ENCODE results near the gene RPL10A. TPM values are rescaled to one million over a fixed set of nuclear protein-coding genes. Genes with fewer than 3 reads are reported as not detected.
A peak's percentile ranks its signal among the peaks of the same experiment; 100 is the strongest.

Gene RPL10A
- total and polyA plus RNA-seq, 2 of the 13 experiments (the other 11 are each of a cell fraction or from before 2014, with no cell fraction given): 1,854 to 2,726 TPM

- TF ChIP-seq ZNF281 (CRISPR knock-in tag; IDR thresholded peaks at IDR 0.05; ENCODE audit: borderline replicate concordance) (no peak), NR0B2 (CRISPR knock-in tag; IDR thresholded peaks at IDR 0.05) (no peak), IKZF1 (IDR thresholded peaks at IDR 0.05) (no peak), TEF (CRISPR knock-in tag; IDR thresholded peaks at IDR 0.05) (no peak), GABPB1 (CRISPR knock-in tag; IDR thresholded peaks at IDR 0.05) (peak; percentile 42; the same call in 1 of the 2 replicates), ZFX (CRISPR knock-in tag; IDR thresholded peaks at IDR 0.05; ENCODE audit: low read depth) (peak; percentile 31; the same call in 1 of the 2 replicates), ZNF75D (CRISPR knock-in tag; IDR thresholded peaks at IDR 0.05; ENCODE audit: borderline replicate concordance) (no peak), MIER3 (CRISPR knock-in tag; IDR thresholded peaks at IDR 0.05; ENCODE audit: borderline replicate concordance) (no peak), SAP130 (CRISPR knock-in tag; IDR thresholded peaks at IDR 0.05; ENCODE audit: low read depth) (no peak), CSRNP2 (CRISPR knock-in tag; conservative IDR thresholded peaks at IDR 0.05; ENCODE audit: low read depth) (no peak), NRL (CRISPR knock-in tag; IDR thresholded peaks at IDR 0.05; ENCODE audit: borderline replicate concordance) (0 out of 2 replicates have a peak, but pooled peaks have one; percentile 27), ZNF367 (CRISPR knock-in tag; IDR thresholded peaks at IDR 0.05; ENCODE audit: borderline replicate concordance) (no peak), JDP2 (CRISPR knock-in tag; IDR thresholded peaks at IDR 0.05; ENCODE audit: borderline replicate concordance) (no peak), ZNF224 (CRISPR knock-in tag; IDR thresholded peaks at IDR 0.05) (no peak), RFX3 (CRISPR knock-in tag; IDR thresholded peaks at IDR 0.05) (no peak), ZNF235 (CRISPR knock-in tag; IDR thresholded peaks at IDR 0.05; ENCODE audit: borderline replicate concordance) (no peak), AGO1 (IDR thresholded peaks at IDR 0.05; ENCODE audit: low read depth, low read length, poor library complexity, severe bottlenecking) (peak; percentile 60), IKZF4 (CRISPR knock-in tag; IDR thresholded peaks at IDR 0.05; ENCODE audit: borderline replicate concordance, low read depth, not compliant biosample characterization) (peak; percentile 39), ZSCAN29 (CRISPR knock-in tag; conservative IDR thresholded peaks at IDR 0.05) (no peak), RAD51 (IDR thresholded peaks at IDR 0.05; ENCODE audit: borderline replicate concordance) (no peak), ZFP36L2 (CRISPR knock-in tag; IDR thresholded peaks at IDR 0.05) (no peak), ZNF441 (CRISPR knock-in tag; IDR thresholded peaks at IDR 0.05; ENCODE audit: borderline replicate concordance) (no peak), DDIT3 (CRISPR knock-in tag; IDR thresholded peaks at IDR 0.05) (no peak)
- TF ChIP-seq, protein P1, sequence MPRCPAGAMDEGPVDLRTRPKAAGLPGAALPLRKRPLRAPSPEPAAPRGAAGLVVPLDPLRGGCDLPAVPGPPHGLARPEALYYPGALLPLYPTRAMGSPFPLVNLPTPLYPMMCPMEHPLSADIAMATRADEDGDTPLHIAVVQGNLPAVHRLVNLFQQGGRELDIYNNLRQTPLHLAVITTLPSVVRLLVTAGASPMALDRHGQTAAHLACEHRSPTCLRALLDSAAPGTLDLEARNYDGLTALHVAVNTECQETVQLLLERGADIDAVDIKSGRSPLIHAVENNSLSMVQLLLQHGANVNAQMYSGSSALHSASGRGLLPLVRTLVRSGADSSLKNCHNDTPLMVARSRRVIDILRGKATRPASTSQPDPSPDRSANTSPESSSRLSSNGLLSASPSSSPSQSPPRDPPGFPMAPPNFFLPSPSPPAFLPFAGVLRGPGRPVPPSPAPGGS (CRISPR knock-in tag; IDR thresholded peaks at IDR 0.05): peak; percentile 33; the same call in 1 of the 2 replicates
Measured at GRCh38 chr6:35505999-35506412, 37.8 kb downstream of the RPL10A start (continued).
